ENCODE results near the gene ZNF680.

DNA sequence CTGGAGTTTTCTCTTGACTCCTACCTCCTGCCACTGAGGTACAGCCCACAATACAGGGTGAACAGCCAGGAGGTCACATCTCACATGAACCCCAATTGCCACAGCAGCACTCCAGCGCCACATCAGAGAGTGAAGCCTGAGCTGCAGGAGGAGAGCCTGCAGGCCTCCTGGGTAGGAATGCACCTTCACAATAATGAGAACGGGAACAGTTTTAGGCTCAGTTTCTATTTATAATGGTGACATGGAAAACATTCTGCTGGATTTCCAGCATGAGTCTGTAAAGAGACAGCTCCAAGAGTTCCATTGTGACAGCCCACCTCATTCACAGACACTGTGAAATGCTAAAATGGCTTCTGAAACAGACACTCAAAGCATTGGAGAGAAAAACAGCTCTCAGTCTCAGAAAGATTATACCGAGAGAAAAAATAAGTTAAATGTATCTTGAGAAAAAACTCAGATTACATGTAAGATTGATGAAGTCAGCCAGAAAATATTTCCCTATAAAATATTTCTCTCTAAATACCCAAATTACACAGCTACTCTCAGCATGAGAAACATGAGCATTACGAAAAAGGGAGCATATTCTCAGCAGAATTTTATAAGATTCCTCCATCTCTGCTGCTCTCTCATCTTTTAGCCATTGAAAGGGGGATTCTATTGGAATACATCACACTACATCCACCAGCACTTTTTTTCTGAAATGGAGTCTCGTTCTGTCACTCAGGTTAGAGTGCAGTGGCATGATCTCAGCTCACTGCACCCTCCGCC lies 11.3 kb downstream of the ZNF680 start:
- no peak for TF ChIP-seq EZH2 (IDR thresholded peaks at IDR 0.05; ENCODE audit: insufficient read depth, poor library complexity, severe bottlenecking)
- TF ChIP-seq EZH2phosphoT487 (IDR thresholded peaks at IDR 0.05; ENCODE audit: insufficient read depth, low read depth), result no peak

All from GM23248 (cell line).